G401 (cell line): Measurements from ENCODE around the gene SEC63. TPM values are rescaled to one million over a fixed set of nuclear protein-coding genes. Genes with fewer than 3 reads are reported as not detected.
"Not testable (repeated sequence)": the region's sequence is repeated elsewhere in the genome, so short reads cannot be mapped to it uniquely, and the experiment has no call there.

Experiments
- DNase-seq: peaks from one replicate; pipeline ENCODE4 v3.0.0-alpha.2; 2015; ENCODE audit warnings: low spot score
- in situ Hi-C: cut with HindIII; loops from 2 replicates; pipeline ENCODE4 v1.10.0; 2016; ENCODE audit warnings: low sequenced_read_pairs, mixed read lengths
- total RNA-seq: library from RNA; depleted of rRNA; stranded (reverse); fragments of >200 nt; shearing (Covaris generic); gene quantifications from 2 replicates; pipeline ENCODE4 v1.2.3, GENCODE V29; 2014

The SEC63 gene
- total RNA-seq, 1 experiment from 2014 or later = 20.2 TPM

GRCh38 chr6:107936910-107937292, 21.1 kb downstream of the SEC63 start:
- in situ Hi-C loops, DNase-seq: not testable (repeated sequence)

GRCh38 chr6:107936162-107936909, 21.7 kb downstream of the SEC63 start:
- in situ Hi-C loops = no loop called here
- no peak for DNase-seq

- DNase-seq, in situ Hi-C loops: not testable (repeated sequence)
Observed at GRCh38 chr6:107934229-107934628, 23.8 kb downstream of the SEC63 start.

- DNase-seq = no peak
- in situ Hi-C loops = no loop called here
Observed at GRCh38 chr6:107932580-107932979, 25.4 kb downstream of the SEC63 start.

GRCh38 chr6:107931894-107932293, 26.1 kb downstream of the SEC63 start:
- in situ Hi-C loops = no loop called here
- no peak for DNase-seq

GRCh38 chr6:107928984-107929383, 29.0 kb downstream of the SEC63 start:
- DNase-seq = no peak
- in situ Hi-C loops = no loop called here

GRCh38 chr6:107926697-107927544, 31.1 kb downstream of the SEC63 start:
- DNase-seq, in situ Hi-C loops: not testable (repeated sequence)

- peak; percentile 3 for DNase-seq
- in situ Hi-C loops = no loop called here
Observed at GRCh38 chr6:107917451-107918375, 40.3 kb downstream of the SEC63 start.

- in situ Hi-C loops, DNase-seq: not testable (repeated sequence)
Observed at GRCh38 chr6:107916961-107917360, 41.0 kb downstream of the SEC63 start.

- DNase-seq = no peak
- in situ Hi-C loops = no loop called here
Observed at GRCh38 chr6:107911692-107912091, 46.3 kb downstream of the SEC63 start.

- DNase-seq = no peak
- in situ Hi-C loops = no loop called here
Observed at GRCh38 chr6:107894809-107895396, 63.1 kb downstream of the SEC63 start.

- in situ Hi-C loops, DNase-seq: not testable (repeated sequence)
Observed at GRCh38 chr6:107890431-107890830, 67.6 kb downstream of the SEC63 start.

GRCh38 chr6:107885950-107886349, 72.1 kb downstream of the SEC63 start:
- in situ Hi-C loops, DNase-seq: not testable (repeated sequence)

- in situ Hi-C loops = no loop called here
Observed at GRCh38 chr6:107879941-107880340, 78.1 kb downstream of the SEC63 start.

GRCh38 chr6:107877968-107878367, 80.0 kb downstream of the SEC63 start:
- no peak for DNase-seq
- in situ Hi-C loops = no loop called here

More at GRCh38 chr6:107879941-107880340, 78.1 kb downstream of the SEC63 start:
- DNase-seq = peak; percentile 94

- no peak for DNase-seq
- in situ Hi-C loops = no loop called here
Observed at GRCh38 chr6:107871976-107872375, 86.0 kb downstream of the SEC63 start.

GRCh38 chr6:107871512-107871911, 86.5 kb downstream of the SEC63 start:
- DNase-seq, in situ Hi-C loops: not testable (repeated sequence)

GRCh38 chr6:107871016-107871415, 87.0 kb downstream of the SEC63 start:
- DNase-seq = no peak
- in situ Hi-C loops = no loop called here

GRCh38 chr6:107870381-107870780, 87.6 kb downstream of the SEC63 start:
- DNase-seq = no peak
- in situ Hi-C loops = no loop called here
